Islet precursor cell (in vitro differentiated cells): Measurements from ENCODE around the gene PAFAH1B2.
A peak's percentile ranks its signal among the peaks of the same experiment; 100 is the strongest.
"Not testable (repeated sequence)": the region's sequence is repeated elsewhere in the genome, so short reads cannot be mapped to it uniquely, and the experiment has no call there.

Experiments
- DNase-seq: peaks from one replicate; pipeline ENCODE4 v3.0.0-alpha.2; 2018

Gene PAFAH1B2

DNA sequence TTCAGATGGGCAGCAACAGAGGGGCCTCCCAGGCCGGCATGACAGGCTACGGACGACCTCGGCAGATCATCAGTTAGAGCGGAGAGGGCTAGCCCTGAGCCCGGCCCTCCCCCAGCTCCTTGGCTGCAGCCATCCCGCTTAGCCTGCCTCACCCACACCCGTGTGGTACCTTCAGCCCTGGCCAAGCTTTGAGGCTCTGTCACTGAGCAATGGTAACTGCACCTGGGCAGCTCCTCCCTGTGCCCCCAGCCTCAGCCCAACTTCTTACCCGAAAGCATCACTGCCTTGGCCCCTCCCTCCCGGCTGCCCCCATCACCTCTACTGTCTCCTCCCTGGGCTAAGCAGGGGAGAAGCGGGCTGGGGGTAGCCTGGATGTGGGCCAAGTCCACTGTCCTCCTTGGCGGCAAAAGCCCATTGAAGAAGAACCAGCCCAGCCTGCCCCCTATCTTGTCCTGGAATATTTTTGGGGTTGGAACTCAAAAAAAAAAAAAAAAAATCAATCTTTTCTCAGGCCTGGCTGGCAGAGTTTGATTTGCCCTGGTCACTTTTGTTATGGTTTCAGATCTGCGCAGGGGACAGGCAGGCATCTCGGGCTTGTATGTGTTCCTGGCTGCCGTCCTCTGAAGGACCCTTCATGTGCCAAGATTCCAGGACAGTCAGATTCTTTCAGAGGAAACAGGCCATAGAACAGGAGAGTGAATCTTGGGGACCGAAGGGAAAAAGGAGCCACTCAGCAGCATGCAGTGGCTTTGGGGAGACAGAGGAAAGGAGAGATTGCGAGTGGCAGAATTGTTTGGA lies 60.4 kb downstream of the PAFAH1B2 start:
- DNase-seq: no peak

GRCh38 chr11:117205211-117205818 lies 61.2 kb downstream of the PAFAH1B2 start:
- DNase-seq: no peak

- not testable (repeated sequence) for DNase-seq
Measured at GRCh38 chr11:117206111-117206510, 62.0 kb downstream of the PAFAH1B2 start.

- DNase-seq: not testable (repeated sequence)
Measured at GRCh38 chr11:117206859-117207258, 62.8 kb downstream of the PAFAH1B2 start.

DNA sequence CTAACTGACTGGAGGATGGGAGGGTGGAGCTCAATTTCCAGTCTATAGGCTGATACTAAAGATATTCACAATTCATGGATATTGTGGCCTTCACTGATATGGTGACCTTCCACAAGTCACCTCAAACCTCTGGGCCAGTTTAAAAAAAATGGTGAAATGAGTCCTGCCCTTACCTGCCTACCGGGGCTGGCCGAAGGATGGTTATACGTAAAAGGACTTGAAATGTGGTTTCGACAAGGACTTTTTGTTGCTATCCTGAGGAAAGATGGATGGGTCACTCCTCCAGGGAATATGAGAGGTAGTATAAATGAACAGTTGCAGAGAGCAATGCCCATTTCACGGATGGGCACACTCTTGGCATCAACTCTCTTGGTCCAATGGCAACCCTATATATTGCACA lies 63.4 kb downstream of the PAFAH1B2 start:
- not testable (repeated sequence) for DNase-seq

DNA sequence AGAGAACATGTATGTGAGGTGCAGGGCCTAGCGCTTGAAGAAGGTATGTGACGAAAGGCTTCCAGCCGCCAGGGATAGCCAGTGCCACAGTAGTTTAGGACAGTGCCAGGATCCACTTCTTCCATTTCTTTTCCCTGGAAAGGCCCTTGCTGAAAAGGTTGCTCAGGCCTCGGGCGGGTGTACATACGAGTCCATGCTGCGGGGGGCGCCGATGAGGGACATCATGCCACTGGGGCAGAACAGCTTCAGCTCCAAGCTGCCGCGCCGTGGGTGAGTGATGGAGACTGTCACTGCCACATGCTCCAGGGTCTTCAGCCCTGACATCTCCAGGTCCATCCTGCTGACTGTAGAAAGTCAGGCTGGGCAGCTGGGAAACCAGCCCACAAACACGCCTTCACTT lies 64.6 kb downstream of the PAFAH1B2 start:
- DNase-seq: not testable (repeated sequence)

DNA sequence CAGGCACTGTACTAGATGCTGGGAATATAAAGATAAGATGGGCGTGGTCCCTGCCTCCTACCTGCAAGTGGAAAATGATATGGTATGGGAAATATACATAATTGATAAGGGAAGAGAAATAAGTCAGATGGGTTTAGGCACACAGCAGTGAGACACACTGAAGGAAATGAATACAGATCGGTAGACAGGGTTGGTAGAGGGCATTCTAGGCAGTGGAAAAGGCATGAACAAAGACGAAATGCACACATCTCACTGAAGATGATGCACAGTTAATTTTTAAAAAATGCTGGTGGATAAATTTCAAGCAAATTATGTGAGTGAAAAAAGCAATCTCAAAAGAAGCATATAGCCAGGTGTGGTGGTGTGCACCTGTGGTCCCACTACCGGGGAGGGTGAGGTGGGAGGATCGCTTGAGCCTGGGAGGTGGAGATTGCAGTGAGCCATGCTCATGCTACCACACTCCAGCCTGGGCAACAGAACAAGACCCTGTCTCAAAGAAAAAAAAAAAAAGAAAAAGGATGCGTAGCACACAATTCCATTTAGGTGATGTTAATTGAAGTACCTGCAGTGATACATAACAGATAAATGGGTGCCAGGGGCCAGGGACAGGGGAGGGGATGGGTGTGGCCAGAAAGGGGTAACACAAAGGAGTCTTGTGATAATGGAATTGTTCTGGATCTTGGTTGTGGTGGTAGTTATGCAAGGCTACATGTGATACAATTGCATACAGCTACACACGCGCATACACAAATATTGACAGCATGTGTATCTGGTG lies 65.5 kb downstream of the PAFAH1B2 start:
- DNase-seq: peak; percentile 71

DNA sequence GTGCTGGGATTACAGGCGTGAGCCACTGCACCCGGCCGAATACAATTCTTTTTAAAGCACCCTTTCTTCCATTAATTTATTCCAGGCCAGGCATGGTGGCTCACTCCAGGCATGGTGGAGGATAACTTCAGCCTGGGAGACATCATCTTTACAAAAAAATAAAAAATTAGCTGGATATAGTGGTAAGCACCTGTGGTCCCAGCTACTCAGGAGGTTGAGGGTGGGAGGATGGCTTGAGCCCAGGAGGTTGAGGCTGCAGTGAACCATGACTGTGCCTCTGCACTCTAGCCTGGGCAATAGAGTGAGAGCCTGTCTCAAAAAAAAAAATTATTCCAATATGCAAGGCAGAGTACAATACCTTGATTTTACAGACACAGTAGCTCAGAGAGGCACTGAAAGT lies 66.5 kb downstream of the PAFAH1B2 start:
- DNase-seq: no peak

- DNase-seq: no peak
Measured at GRCh38 chr11:117212697-117213355, 68.7 kb downstream of the PAFAH1B2 start.

- DNase-seq: no peak
Measured at GRCh38 chr11:117214404-117215110, 70.5 kb downstream of the PAFAH1B2 start.

DNA sequence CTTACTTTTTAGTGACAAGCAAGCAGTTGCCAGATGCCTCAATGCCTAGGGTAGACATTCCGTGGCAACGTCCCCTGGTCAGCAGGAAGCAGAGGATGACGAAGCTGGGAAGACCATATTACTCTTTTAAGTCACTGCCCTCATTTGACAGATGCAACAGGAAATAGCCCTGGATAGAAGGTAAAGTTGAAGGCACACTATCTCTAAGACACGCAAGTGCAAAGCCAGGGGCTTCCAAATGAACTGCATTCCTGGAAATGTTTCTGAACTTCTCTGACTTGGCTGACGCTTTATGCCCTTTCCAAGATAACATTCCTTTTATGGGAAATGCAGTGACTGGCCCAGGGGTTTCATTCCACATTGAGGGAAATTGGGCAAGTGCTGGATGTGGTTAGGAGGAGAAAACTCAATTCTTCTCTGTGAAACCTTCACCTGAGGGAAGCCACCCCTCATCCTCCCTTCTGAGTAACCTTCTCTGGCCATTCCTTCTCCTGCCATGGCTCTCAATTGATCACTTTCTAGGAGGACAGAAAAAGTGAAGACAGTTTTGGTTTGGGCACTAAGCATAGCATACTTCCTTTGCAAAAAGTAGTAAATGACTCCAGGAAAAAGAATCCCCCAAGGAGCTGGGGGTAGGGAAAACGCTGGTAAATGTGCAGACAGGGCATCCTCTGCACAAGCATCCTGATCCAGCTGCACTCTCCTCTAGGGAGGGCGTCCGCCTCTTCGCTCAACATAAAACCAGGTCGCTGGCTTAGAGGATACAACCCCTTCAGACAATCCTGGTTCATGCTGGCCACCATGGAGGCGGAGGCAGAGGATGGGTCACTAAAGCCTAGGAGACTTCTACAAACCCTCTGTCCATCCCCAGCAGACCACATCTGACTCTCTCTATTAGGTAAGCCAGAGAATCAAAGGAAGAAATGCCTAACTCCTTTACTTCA lies 73.3 kb downstream of the PAFAH1B2 start:
- DNase-seq: no peak

- no peak for DNase-seq
Measured at GRCh38 chr11:117218133-117218915, 74.2 kb downstream of the PAFAH1B2 start.

DNA sequence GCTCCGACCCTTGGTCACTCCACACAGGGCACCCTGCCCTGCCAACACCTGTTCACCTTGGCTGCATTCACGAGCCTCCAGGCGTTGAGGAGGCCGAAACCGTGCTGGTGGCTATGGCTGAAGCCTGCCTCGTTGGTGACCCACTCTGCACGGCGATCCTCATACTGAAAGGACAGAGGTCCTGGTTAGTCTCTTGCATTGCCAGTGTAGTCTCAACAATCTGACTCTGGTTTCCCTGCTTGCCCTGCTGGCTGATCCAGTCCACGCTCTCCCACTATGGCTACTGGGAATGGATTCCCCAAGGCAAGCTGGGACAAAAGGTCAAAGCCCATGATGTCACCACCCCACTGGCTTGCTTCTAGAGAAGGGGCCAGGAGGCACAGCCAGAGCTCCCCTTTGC lies 74.9 kb downstream of the PAFAH1B2 start:
- no peak for DNase-seq

DNA sequence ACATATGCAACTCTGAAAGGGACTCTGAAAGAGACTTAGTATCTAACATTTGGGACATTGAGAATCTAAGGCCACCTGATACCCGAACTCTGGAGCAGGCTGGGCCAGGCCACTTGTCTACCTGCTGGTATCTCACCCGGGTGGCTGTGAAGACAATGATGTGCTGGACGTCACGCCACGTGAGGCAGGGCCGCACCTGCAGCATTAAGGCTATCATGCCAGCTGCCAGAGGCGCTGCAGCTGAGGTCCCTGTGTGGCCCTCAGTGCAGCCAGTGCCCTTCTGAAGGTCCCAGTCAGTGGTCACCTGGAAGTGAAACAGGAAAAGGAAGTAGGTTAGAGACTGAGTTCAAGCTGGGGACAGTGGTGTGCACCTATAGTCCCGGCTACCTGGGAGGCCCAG lies 75.4 kb downstream of the PAFAH1B2 start:
- no peak for DNase-seq

GRCh38 chr11:117219995-117220394 lies 75.9 kb downstream of the PAFAH1B2 start:
- no peak for DNase-seq

DNA sequence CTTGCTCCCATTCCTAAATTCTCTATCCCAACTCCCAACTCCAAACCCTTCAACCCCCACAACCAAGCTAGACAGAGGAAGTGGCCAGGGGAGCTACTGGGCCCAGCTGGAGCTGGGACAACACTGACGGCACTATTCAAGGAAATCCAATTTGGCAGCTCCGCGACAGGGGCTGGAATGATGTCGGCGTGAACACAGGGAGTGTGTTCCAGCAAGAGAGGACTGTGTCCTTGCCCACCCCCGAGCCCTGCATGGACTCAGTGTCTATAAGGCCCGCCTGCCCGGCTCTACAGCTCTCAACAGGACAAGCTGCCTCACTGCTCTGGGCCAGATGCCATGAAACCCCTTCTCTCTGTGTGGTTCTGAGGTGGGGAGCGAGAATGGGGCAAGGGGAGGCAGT lies 76.5 kb downstream of the PAFAH1B2 start:
- DNase-seq: no peak

GRCh38 chr11:117220999-117221774 lies 77.1 kb downstream of the PAFAH1B2 start:
- DNase-seq: no peak

GRCh38 chr11:117221775-117222517 lies 77.9 kb downstream of the PAFAH1B2 start:
- DNase-seq: peak; percentile 42
